HepG2 (cell line): ENCODE results near the gene TREX2. TPM values are rescaled to one million over a fixed set of nuclear protein-coding genes. Genes with fewer than 3 reads are reported as not detected.

Experiments
- CEBPB ChIP-seq: IDR thresholded peaks from 2 replicates; pipeline ENCODE4 v1.6.1; 2011; ENCODE audit warnings: low read depth, low read length, improper control_type of control experiment, borderline replicate concordance
- GMEB1 ChIP-seq: sonication (generic); formaldehyde crosslinking; IDR thresholded peaks from 2 replicates; pipeline ENCODE4 v1.5.1; 2020; ENCODE audit warnings: missing genetic modification reagents, mild to moderate bottlenecking, borderline replicate concordance
- GRHL1 ChIP-seq: sonication (generic); formaldehyde crosslinking; conservative IDR thresholded peaks from 2 replicates; pipeline ENCODE4 v1.8.0; 2022; ENCODE audit warnings: missing genetic modification reagents
- MAX ChIP-seq: IDR thresholded peaks from 2 replicates; pipeline ENCODE4 v1.6.1; 2012; ENCODE audit warnings: inconsistent platforms
- PTBP1 ChIP-seq: fragments of 200-400 bp; formaldehyde crosslinking; IDR thresholded peaks from 2 replicates; pipeline ENCODE4 v1.6.1; 2018; ENCODE audit warnings: low read length, low read depth; ENCODE audit not compliant: poor library complexity, severe bottlenecking
- REPIN1 ChIP-seq: sonication (generic); formaldehyde crosslinking; IDR thresholded peaks from 2 replicates; pipeline ENCODE4 v1.8.0; 2022; ENCODE audit warnings: missing genetic modification reagents, low read depth, mild to moderate bottlenecking, borderline replicate concordance
- ZNF121 ChIP-seq: sonication (generic); formaldehyde crosslinking; IDR thresholded peaks from 2 replicates; pipeline ENCODE4 v1.5.0; 2020; ENCODE audit warnings: mild to moderate bottlenecking, missing genetic modification reagents
- ZNF749 ChIP-seq: sonication (generic); formaldehyde crosslinking; IDR thresholded peaks from 2 replicates; pipeline ENCODE4 v1.8.0; 2022; ENCODE audit warnings: mild to moderate bottlenecking, missing genetic modification reagents, moderate library complexity, borderline replicate concordance
- polyA plus RNA-seq, 8 experiments: library from polyadenylated mRNA; depleted of rRNA in 3 of 8; stranded (reverse) in 7 of 8; unstranded in 1 of 8; fragments of >200 nt; fragmentation: Illumina TruSeq in 4 of 8; extraction: Trizol in 4 of 8; gene quantifications; 2 replicates each; pipeline versions ENCODE4 v1.2.1 to v1.2.3, GENCODE V29; 2011 to 2016; ENCODE audit warnings: low read depth in 4 of 8, missing spikeins in 1 of 8, mixed read lengths in 1 of 8; ENCODE audit not compliant: insufficient read depth in 1 of 8
- total RNA-seq, 5 experiments: library from RNA; depleted of rRNA; stranded (reverse); fragments of >200 nt; fragmentation: Illumina TruSeq; extraction: Trizol; gene quantifications; 2 replicates each; pipeline ENCODE4 v1.2.3, GENCODE V29; 2016; ENCODE audit warnings: low read depth in 1 of 5
- TF ChIP-seq, protein P1 (sequence below): sonication (generic); formaldehyde crosslinking; IDR thresholded peaks from 2 replicates; pipeline ENCODE4 v1.8.0; 2022; ENCODE audit warnings: mild to moderate bottlenecking, missing genetic modification reagents; ENCODE audit not compliant: insufficient replicate concordance

The TREX2 gene
- total and polyA plus RNA-seq, 2 of the 13 experiments (the other 11 are each of a cell fraction or from before 2014, with no cell fraction given): 0.13 to 0.18 TPM

- no peak for TF ChIP-seq REPIN1 (CRISPR knock-in tag)
- no peak for TF ChIP-seq GMEB1 (CRISPR knock-in tag)
- TF ChIP-seq GRHL1: no peak
- TF ChIP-seq, protein P1, sequence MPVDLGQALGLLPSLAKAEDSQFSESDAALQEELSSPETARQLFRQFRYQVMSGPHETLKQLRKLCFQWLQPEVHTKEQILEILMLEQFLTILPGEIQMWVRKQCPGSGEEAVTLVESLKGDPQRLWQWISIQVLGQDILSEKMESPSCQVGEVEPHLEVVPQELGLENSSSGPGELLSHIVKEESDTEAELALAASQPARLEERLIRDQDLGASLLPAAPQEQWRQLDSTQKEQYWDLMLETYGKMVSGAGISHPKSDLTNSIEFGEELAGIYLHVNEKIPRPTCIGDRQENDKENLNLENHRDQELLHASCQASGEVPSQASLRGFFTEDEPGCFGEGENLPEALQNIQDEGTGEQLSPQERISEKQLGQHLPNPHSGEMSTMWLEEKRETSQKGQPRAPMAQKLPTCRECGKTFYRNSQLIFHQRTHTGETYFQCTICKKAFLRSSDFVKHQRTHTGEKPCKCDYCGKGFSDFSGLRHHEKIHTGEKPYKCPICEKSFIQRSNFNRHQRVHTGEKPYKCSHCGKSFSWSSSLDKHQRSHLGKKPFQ (CRISPR knock-in tag): no peak
- TF ChIP-seq ZNF749 (CRISPR knock-in tag): no peak
- TF ChIP-seq PTBP1: no peak
- TF ChIP-seq ZNF121 (CRISPR knock-in tag): no peak
- no peak for TF ChIP-seq CEBPB
- no peak for TF ChIP-seq MAX
Observed at GRCh38 chrX:153414856-153415510, 30.9 kb downstream of the TREX2 start (continued).
